ENCODE results near the gene ECHS1. TPM values are rescaled to one million over a fixed set of nuclear protein-coding genes. Genes with fewer than 3 reads are reported as not detected.

Gene ECHS1
- total and polyA plus RNA-seq, 5 donors from 2014 or later: 16.9 to 91.7 (median 87.8) TPM

DNA sequence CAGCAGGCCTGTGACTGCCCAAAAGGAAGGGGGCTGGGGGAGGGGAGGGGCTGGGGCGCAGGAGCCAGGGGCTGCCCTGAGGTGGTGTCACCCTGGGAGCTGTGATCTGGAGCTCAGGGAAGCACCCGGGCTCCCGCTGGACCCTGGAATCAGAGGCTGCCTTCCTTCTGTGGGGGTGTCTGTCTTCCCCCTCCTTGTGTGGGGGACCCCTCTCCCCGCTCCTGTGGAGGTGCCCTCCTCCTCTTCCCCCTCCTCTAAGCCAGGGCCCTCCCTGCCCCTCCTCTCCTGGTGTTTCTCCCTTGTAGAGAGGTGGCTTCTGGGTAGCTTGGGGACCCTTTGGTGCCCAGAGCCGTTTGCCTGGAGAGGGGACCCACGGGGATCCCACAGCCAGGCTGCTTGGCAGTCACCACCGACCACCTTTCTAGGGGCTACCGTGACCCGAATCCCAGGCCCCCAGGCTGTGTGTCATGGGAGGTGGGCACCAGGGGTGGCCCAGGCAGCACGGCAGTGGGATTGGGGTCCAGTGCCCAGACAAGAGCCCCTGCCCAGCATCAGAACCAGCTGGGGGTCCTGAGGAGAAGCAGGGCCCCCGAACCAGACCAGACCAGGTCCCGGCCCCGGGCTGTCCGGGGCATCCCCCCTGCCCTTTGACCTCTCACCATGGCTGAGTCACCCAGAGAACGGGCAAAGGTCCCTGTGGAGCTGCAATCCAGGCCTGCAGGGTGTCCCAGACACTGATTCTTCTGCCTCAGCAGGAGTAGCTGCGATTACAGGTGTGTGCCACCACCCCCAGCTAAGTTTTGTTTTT, 25.2 kb downstream of the ECHS1 start:
- Mint-ChIP-seq H3K4me3 (no peak overlapping the region), H3K36me3 (no peaks in the 10 kb centered on the region), H3K27me3 (peaks cover 10% of the 10 kb centered on the region), H3K9me3 (peaks cover 0 to 2% (median 0%) of the 10 kb centered on the region in 7 donors), H3K27ac (no peak overlapping the region), H3K4me1 (peaks cover 0 to 4% (median 2%) of the 10 kb centered on the region in 4 donors)
- ATAC-seq (ENCODE audit: low read depth in 2 of 2) (no peak), DNase-seq (no peak)
- peaks cover 2% of the 10 kb centered on the region for H3K27me3 ChIP-seq (ENCODE audit: control insufficient read depth, insufficient read depth, low read length)
- no peaks in the 10 kb centered on the region for H3K9me3 ChIP-seq (ENCODE audit: control insufficient read depth in 2 of 2, low read length in 2 of 2)
- H3K36me3 ChIP-seq (ENCODE audit: control insufficient read depth, insufficient read depth, low read length): no peaks in the 10 kb centered on the region
- no peak overlapping the region for H3K27ac ChIP-seq (ENCODE audit: insufficient read depth, low read length, poor library complexity, severe bottlenecking)
- no peaks in the 10 kb centered on the region for H3K4me1 ChIP-seq (ENCODE audit: control insufficient read depth, insufficient read depth, low read length, poor library complexity, severe bottlenecking)
- H3K4me3 ChIP-seq (ENCODE audit: low read depth, low read length): no peak overlapping the region

DNA sequence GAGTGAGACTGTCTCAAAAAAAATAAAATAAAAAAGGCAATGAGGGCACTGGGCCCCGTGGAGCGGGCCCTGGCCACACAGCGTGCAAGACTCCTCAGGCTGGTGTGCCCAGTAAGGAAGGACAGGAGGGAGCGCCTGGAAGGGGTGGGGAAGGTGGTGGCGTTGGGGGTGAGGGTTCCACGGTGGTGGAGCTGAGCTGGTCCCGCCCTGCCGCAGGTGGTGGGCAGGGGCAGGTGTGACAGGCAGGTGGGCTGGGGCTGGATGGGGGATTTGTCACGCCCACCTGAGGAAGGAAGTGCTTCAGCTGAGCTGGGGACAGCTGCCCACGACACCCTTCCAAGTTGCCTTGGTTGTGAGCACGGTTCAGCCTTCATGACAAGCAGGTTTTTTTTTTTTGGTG, 26.7 kb downstream of the ECHS1 start:
- Mint-ChIP-seq H3K9me3 (peaks cover 0 to 2% (median 0%) of the 10 kb centered on the region in 7 donors), H3K27me3 (peaks cover 6% of the 10 kb centered on the region), H3K36me3 (no peaks in the 10 kb centered on the region), H3K4me1 (peaks cover 0 to 4% (median 2%) of the 10 kb centered on the region in 4 donors), H3K27ac (no peak overlapping the region), H3K4me3 (no peak overlapping the region)
- no peaks in the 10 kb centered on the region for H3K9me3 ChIP-seq (ENCODE audit: control insufficient read depth in 2 of 2, low read length in 2 of 2)
- H3K36me3 ChIP-seq (ENCODE audit: control insufficient read depth, insufficient read depth, low read length): no peaks in the 10 kb centered on the region
- H3K4me1 ChIP-seq (ENCODE audit: control insufficient read depth, insufficient read depth, low read length, poor library complexity, severe bottlenecking): no peaks in the 10 kb centered on the region
- ATAC-seq (ENCODE audit: low read depth in 2 of 2) (no peak), DNase-seq (no peak)
- H3K4me3 ChIP-seq (ENCODE audit: low read depth, low read length): no peak overlapping the region
- H3K27ac ChIP-seq (ENCODE audit: insufficient read depth, low read length, poor library complexity, severe bottlenecking): no peak overlapping the region
- peaks cover 2% of the 10 kb centered on the region for H3K27me3 ChIP-seq (ENCODE audit: control insufficient read depth, insufficient read depth, low read length)

DNA sequence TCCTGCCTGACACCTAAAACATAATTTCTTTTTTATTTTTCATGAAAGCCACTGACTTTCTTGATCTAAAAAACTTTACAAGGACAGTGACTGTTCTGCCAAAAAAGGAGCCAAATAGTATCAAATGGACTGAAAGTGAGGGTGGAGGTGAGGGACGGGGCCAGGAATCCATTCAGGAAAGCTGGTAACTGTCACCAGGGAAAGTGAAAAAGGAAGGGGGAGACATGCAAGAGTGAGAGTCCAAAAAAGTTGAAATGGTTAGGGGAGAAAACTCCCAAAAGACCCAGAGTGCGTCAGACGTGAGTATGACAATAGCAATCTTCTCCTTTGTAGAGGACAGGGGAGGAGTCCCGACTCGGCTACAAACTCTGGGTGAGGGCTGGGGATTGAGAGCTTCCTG, 28.9 kb downstream of the ECHS1 start:
- peaks cover 0 to 3% (median 1%) of the 10 kb centered on the region in 4 donors for H3K4me1 Mint-ChIP-seq
- no peaks in the 10 kb centered on the region for H3K9me3 ChIP-seq (ENCODE audit: control insufficient read depth in 2 of 2, low read length in 2 of 2)
- DNase-seq: no peak
- H3K4me1 ChIP-seq (ENCODE audit: control insufficient read depth, insufficient read depth, low read length, poor library complexity, severe bottlenecking): no peaks in the 10 kb centered on the region
- no peaks in the 10 kb centered on the region for H3K36me3 Mint-ChIP-seq
- H3K36me3 ChIP-seq (ENCODE audit: control insufficient read depth, insufficient read depth, low read length): no peaks in the 10 kb centered on the region
- ATAC-seq (ENCODE audit: low read depth in 2 of 2): no peak
- peaks cover 10% of the 10 kb centered on the region for H3K27me3 Mint-ChIP-seq
- peaks cover 0 to 2% (median 0%) of the 10 kb centered on the region in 7 donors for H3K9me3 Mint-ChIP-seq
- no peak overlapping the region for H3K27ac ChIP-seq (ENCODE audit: insufficient read depth, low read length, poor library complexity, severe bottlenecking)
- H3K27me3 ChIP-seq (ENCODE audit: control insufficient read depth, insufficient read depth, low read length): peaks cover 2% of the 10 kb centered on the region
- no peak overlapping the region for H3K4me3 ChIP-seq (ENCODE audit: low read depth, low read length)
- no peak overlapping the region for H3K27ac Mint-ChIP-seq
- no peak overlapping the region for H3K4me3 Mint-ChIP-seq

DNA sequence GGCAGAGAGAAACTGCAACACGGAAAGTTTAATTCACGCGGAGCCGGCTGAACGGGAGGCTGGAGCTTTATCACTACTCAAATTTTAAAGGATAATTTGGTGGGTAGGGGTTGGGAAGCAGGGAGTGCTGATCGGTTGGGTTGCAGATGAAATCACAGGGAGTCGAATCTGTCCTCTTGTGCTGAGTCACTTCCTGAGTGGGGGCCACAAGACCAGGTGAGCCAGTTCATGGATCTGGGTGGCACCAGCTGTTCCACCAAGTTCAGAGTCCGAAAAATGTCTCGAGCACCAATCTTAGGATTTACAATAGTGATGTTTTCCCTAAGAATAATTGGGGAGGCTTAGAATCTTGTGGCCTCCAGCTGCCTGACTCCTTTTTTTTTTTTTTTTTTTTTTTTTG, 29.6 kb downstream of the ECHS1 start:
- H3K9me3 ChIP-seq (ENCODE audit: control insufficient read depth in 2 of 2, low read length in 2 of 2): no peaks in the 10 kb centered on the region
- H3K27me3 ChIP-seq (ENCODE audit: control insufficient read depth, insufficient read depth, low read length): peaks cover 2% of the 10 kb centered on the region
- peaks cover 0 to 2% (median 0%) of the 10 kb centered on the region in 7 donors for H3K9me3 Mint-ChIP-seq

DNA sequence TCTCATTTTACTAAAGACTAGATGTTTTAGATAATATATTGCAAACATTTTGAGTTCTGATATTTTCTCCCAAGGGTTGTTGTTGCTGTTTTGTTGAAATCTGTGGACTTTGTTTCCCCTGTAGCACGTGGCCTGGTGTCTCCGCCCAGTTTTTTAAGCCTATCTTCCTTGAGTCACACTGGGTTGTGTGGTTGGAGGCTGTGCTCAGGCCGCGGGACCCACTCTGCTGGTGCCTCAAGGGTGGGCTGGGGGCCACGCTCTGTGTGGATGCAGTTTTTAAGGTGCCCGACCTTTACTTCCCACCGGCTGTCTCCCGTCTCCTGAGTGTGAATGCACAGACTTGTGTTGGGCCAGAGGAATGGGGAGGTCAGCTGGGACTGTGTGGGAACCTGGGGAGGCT, 30.2 kb downstream of the ECHS1 start:
- Histone ChIP-seq H3K27ac (ENCODE audit: insufficient read depth, low read length, poor library complexity, severe bottlenecking) (no peak overlapping the region), H3K36me3 (ENCODE audit: control insufficient read depth, insufficient read depth, low read length) (no peaks in the 10 kb centered on the region), H3K4me1 (ENCODE audit: control insufficient read depth, insufficient read depth, low read length, poor library complexity, severe bottlenecking) (no peaks in the 10 kb centered on the region), H3K9me3 (ENCODE audit: control insufficient read depth in 2 of 2, low read length in 2 of 2) (no peaks in the 10 kb centered on the region), H3K4me3 (ENCODE audit: low read depth, low read length) (no peak overlapping the region), H3K27me3 (ENCODE audit: control insufficient read depth, insufficient read depth, low read length) (peaks cover 2% of the 10 kb centered on the region)
- peaks cover 0 to 2% (median 0%) of the 10 kb centered on the region in 7 donors for H3K9me3 Mint-ChIP-seq
- ATAC-seq (ENCODE audit: low read depth in 2 of 2): no peak
- no peaks in the 10 kb centered on the region for H3K4me1 Mint-ChIP-seq
- peaks cover 10% of the 10 kb centered on the region for H3K27me3 Mint-ChIP-seq
- no peaks in the 10 kb centered on the region for H3K36me3 Mint-ChIP-seq
- no peak for DNase-seq
- no peak overlapping the region for H3K4me3 Mint-ChIP-seq
- no peak overlapping the region for H3K27ac Mint-ChIP-seq

More for the DNA sequence above, 29.6 kb downstream of the ECHS1 start:
- no peak overlapping the region for H3K4me3 Mint-ChIP-seq
- Histone ChIP-seq H3K27ac (ENCODE audit: insufficient read depth, low read length, poor library complexity, severe bottlenecking) (no peak overlapping the region), H3K4me1 (ENCODE audit: control insufficient read depth, insufficient read depth, low read length, poor library complexity, severe bottlenecking) (no peaks in the 10 kb centered on the region), H3K4me3 (ENCODE audit: low read depth, low read length) (no peak overlapping the region), H3K36me3 (ENCODE audit: control insufficient read depth, insufficient read depth, low read length) (no peaks in the 10 kb centered on the region)
- no peak for DNase-seq
- ATAC-seq (ENCODE audit: low read depth in 2 of 2): no peak
- H3K4me1 Mint-ChIP-seq: no peaks in the 10 kb centered on the region
- H3K36me3 Mint-ChIP-seq: no peaks in the 10 kb centered on the region
- H3K27ac Mint-ChIP-seq: no peak overlapping the region
- H3K27me3 Mint-ChIP-seq: peaks cover 10% of the 10 kb centered on the region

DNA sequence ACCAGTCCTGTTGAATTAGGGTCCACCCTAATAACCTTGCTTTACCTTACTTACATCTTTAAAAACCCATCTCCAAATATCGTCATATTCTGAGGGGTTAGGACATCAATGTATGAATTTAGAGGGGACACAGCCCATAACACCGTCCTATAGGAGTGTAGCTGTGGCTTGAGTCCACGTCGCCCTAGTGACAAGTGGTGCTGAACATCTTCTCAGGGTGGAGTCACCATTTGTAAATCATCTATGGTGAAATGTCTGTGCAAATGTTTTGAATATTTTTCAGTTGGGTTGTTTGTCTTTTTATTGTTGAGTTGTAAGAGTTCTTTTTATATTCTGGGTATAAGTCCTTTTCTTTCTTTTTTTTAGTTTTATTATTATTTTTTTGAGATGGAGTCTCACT, 31.2 kb downstream of the ECHS1 start:
- no peak for DNase-seq
- H3K27ac ChIP-seq (ENCODE audit: insufficient read depth, low read length, poor library complexity, severe bottlenecking): no peak overlapping the region
- H3K36me3 ChIP-seq (ENCODE audit: control insufficient read depth, insufficient read depth, low read length): no peaks in the 10 kb centered on the region
- H3K4me3 Mint-ChIP-seq: peak overlapping the region in 1 of 4 donors; percentile 3
- peaks cover 2% of the 10 kb centered on the region for H3K27me3 ChIP-seq (ENCODE audit: control insufficient read depth, insufficient read depth, low read length)
- no peak overlapping the region for H3K4me3 ChIP-seq (ENCODE audit: low read depth, low read length)
- H3K36me3 Mint-ChIP-seq: no peaks in the 10 kb centered on the region
- H3K4me1 ChIP-seq (ENCODE audit: control insufficient read depth, insufficient read depth, low read length, poor library complexity, severe bottlenecking): peaks cover 8% of the 10 kb centered on the region
- H3K4me1 Mint-ChIP-seq: no peaks in the 10 kb centered on the region
- no peaks in the 10 kb centered on the region for H3K9me3 ChIP-seq (ENCODE audit: control insufficient read depth in 2 of 2, low read length in 2 of 2)
- H3K27me3 Mint-ChIP-seq: peaks cover 10% of the 10 kb centered on the region
- H3K27ac Mint-ChIP-seq: no peak overlapping the region
- no peak for ATAC-seq (ENCODE audit: low read depth in 2 of 2)
- peaks cover 0 to 2% (median 0%) of the 10 kb centered on the region in 7 donors for H3K9me3 Mint-ChIP-seq

DNA sequence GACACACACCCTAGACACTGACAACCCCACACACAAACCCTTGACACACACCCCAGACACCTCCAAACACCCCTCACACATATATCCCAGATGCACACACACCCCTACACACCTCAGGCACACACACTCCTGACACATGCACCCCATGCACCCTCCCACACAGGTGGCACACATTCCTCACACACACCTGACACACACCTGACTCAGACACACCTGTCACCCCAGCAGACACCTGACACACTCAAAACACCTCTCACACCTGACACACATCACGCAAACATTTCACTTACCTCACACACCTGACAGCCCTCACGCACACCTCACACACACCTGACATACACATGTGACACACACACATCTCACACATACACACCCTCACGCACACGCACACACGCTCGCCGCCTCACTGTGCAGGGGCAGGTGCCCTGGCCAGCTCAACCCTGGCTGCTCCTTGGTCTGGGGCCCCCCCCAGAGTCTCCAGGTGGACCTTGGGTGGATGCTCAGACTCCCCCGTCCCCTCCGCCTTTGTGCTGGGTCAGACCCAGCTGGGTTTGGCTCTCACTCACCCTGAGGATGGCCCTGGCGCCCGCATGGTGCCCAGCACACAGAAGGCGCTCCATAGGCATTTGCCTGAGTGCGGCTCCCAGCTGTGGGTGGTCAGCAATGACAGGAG, 33.3 kb downstream of the ECHS1 start:
- H3K4me1 Mint-ChIP-seq: peaks cover 0 to under 1% (median 0%) of the 10 kb centered on the region in 4 donors

More for the DNA sequence above, 33.3 kb downstream of the ECHS1 start:
- ATAC-seq (ENCODE audit: low read depth in 2 of 2) (no peak), DNase-seq (no peak)
- Histone ChIP-seq H3K27me3 (ENCODE audit: control insufficient read depth, insufficient read depth, low read length) (peaks cover 2% of the 10 kb centered on the region), H3K4me3 (ENCODE audit: low read depth, low read length) (no peak overlapping the region), H3K4me1 (ENCODE audit: control insufficient read depth, insufficient read depth, low read length, poor library complexity, severe bottlenecking) (peaks cover 29% of the 10 kb centered on the region), H3K36me3 (ENCODE audit: control insufficient read depth, insufficient read depth, low read length) (no peaks in the 10 kb centered on the region), H3K9me3 (ENCODE audit: control insufficient read depth in 2 of 2, low read length in 2 of 2) (no peaks in the 10 kb centered on the region), H3K27ac (ENCODE audit: insufficient read depth, low read length, poor library complexity, severe bottlenecking) (no peak overlapping the region)
- Mint-ChIP-seq H3K27me3 (peaks cover 4% of the 10 kb centered on the region), H3K9me3 (peaks cover 0 to 2% (median 0%) of the 10 kb centered on the region in 7 donors), H3K27ac (no peak overlapping the region), H3K4me3 (no peak overlapping the region), H3K36me3 (no peaks in the 10 kb centered on the region)
